Mucosa of rectum (tissue), 2 donors: ENCODE data around the gene MIXL1.
"Not testable (repeated sequence)": the region's sequence is repeated elsewhere in the genome, so short reads cannot be mapped to it uniquely, and the experiment has no call there.

Experiments used
- H3K27ac ChIP-seq, 2 donors: one replicate each; pipeline ENCODE4 v1.7.0; 2013; ENCODE audit warnings: inconsistent platforms in 2 of 2, low read depth in 2 of 2, low read length in 2 of 2
- H3K27me3 ChIP-seq, 2 donors: one replicate each; pipeline ENCODE4 v1.7.0; 2013; ENCODE audit warnings: low read length in 2 of 2; ENCODE audit not compliant: control insufficient read depth in 2 of 2, insufficient read depth in 2 of 2
- H3K36me3 ChIP-seq, 2 donors: one replicate each; pipeline ENCODE4 v1.7.0; 2013; ENCODE audit warnings: low read length in 2 of 2; ENCODE audit not compliant: control insufficient read depth in 2 of 2, insufficient read depth in 2 of 2
- H3K4me1 ChIP-seq, 2 donors: one replicate each; pipeline ENCODE4 v1.7.0; 2013; ENCODE audit warnings: low read length in 2 of 2, mild to moderate bottlenecking in 1 of 2; ENCODE audit not compliant: control insufficient read depth in 2 of 2, insufficient read depth in 2 of 2
- H3K4me3 ChIP-seq, 2 donors: one replicate each; pipeline ENCODE4 v1.7.0; 2013; ENCODE audit warnings: low read length in 2 of 2
- H3K9ac ChIP-seq, 2 donors: one replicate each; pipeline ENCODE4 v1.7.0; 2013; ENCODE audit warnings: low read length in 2 of 2, low read depth in 1 of 2, mild to moderate bottlenecking in 1 of 2
- H3K9me3 ChIP-seq, 2 donors: one replicate each; pipeline ENCODE4 v1.7.0; 2013; ENCODE audit warnings: low read length in 2 of 2; ENCODE audit not compliant: control insufficient read depth in 2 of 2
- donor health status: healthy.
- donor health status: Normal muscosa, but diverticular disease.

The MIXL1 gene

DNA sequence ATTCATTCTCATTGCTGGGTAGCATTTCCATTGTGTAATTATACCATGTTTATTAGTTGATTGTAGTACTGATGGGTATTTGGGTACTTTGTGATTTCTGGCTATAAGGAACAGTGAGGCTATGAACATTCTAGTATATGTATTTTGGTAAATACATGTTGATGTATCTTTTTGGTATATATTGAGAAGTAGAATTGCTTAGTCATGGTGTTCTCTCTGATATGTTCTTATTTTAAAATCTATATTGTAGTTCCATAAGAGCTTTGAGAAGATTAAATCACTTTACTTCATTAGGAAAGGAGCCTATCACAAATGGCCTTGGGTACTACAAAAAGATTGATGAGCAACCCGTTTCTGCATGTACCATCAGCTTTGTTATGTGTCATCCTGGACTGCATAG is 13.4 kb downstream of the MIXL1 start:
- H3K9ac ChIP-seq: no peak overlapping the region

DNA sequence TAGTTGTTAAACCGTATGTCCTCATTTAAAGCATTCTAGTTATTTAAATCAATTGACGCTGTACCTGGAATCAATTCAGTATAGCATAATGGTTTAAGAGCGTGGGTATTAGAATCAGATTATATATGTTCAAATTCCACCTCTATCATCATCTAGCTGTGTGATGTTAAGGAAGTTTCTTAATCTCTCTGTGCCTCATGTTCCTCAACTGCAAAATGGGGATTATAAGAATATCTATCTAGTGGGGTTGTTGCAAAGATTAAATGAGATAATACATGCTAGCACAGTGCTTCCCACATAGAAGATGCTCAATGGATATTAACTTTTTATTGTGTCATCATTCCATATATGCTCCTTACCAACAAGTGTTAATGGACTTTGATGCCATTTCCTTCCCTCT is 16.0 kb downstream of the MIXL1 start:
- Histone ChIP-seq H3K27ac (no peak overlapping the region), H3K27me3 (no peaks in the 10 kb centered on the region), H3K4me3 (no peak overlapping the region), H3K4me1 (no peaks in the 10 kb centered on the region), H3K36me3 (peaks cover 0 to 4% of the 10 kb centered on the region in 2 donors), H3K9ac (no peak overlapping the region), H3K9me3 (no peaks in the 10 kb centered on the region)

More for the DNA sequence above, 13.4 kb downstream of the MIXL1 start:
- Histone ChIP-seq H3K4me1 (no peaks in the 10 kb centered on the region), H3K9me3 (no peaks in the 10 kb centered on the region), H3K27me3 (no peaks in the 10 kb centered on the region), H3K4me3 (no peak overlapping the region), H3K36me3 (peaks cover 0 to 4% of the 10 kb centered on the region in 2 donors), H3K27ac (no peak overlapping the region)

DNA sequence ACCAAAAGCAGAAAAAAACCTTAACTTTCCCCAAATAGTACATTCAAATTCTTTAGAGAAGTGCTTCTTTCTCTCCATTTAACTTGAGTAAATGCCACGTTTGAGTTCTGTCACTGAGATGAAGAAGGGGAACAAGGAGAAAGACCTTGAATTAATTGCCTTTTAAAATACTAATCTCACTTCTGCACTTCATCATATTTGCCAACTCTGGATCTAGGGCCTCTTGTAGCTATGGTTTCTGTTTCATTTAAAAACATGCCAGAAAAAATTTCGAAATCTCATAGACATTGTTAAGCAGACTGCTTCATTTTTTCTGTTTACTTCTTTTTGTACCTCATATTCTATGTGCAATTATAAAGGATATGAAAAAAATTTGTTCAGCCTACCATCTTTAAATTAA is 24.6 kb downstream of the MIXL1 start:
- H3K36me3 ChIP-seq: peaks cover 0 to 6% of the 10 kb centered on the region in 2 donors
- no peak overlapping the region for H3K27ac ChIP-seq
- no peaks in the 10 kb centered on the region for H3K4me1 ChIP-seq

DNA sequence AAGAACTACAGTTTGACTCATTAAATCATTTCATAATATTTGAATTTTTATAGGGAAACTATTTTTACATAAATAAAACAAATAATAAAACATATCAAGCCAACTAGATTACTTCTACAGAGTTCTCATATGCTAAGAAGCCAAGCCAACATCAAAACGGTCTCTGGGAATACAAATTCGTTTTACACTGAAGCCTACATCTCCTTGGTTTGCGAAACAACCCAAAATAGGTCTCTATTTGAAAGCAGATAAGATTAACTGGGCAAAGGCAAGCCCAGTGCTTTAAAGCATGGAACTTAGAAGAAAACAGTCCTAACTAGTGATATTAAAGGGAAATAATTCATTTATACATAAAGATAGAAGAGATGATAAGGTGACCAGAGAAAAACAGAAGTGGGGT is 25.3 kb downstream of the MIXL1 start:
- H3K27me3 ChIP-seq: no peaks in the 10 kb centered on the region
- no peaks in the 10 kb centered on the region for H3K9me3 ChIP-seq
- peaks cover 0 to 6% of the 10 kb centered on the region in 2 donors for H3K36me3 ChIP-seq
- no peaks in the 10 kb centered on the region for H3K4me1 ChIP-seq
- H3K27ac ChIP-seq: no peak overlapping the region
- H3K4me3 ChIP-seq: no peak overlapping the region
- no peak overlapping the region for H3K9ac ChIP-seq

More for the DNA sequence above, 24.6 kb downstream of the MIXL1 start:
- Histone ChIP-seq H3K27me3 (no peaks in the 10 kb centered on the region), H3K4me3 (no peak overlapping the region), H3K9me3 (no peaks in the 10 kb centered on the region), H3K9ac (no peak overlapping the region)

DNA sequence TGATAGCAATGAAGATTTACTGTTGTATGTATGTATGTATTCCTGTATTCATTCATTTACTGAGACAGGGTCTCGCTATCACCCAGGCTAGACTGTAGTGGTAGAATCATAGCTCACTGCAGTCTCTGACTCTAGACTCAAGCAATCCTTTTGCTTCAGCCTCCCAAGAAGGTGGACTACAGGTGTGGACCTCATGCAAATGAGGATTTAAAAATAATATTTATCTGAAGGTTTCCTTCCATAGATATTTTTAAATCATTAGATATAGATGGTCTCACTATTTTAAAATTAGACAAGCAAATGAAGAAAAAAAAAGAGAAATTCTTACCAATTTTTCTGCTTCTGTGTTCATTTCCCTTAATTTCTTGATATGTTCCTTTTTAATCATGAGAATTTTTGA is 27.0 kb downstream of the MIXL1 start:
- H3K9ac ChIP-seq: no peak overlapping the region
- no peaks in the 10 kb centered on the region for H3K4me1 ChIP-seq
- H3K4me3 ChIP-seq: no peak overlapping the region
- H3K9me3 ChIP-seq: no peaks in the 10 kb centered on the region
- H3K27ac ChIP-seq: no peak overlapping the region
- H3K36me3 ChIP-seq: peaks cover 0 to 6% of the 10 kb centered on the region in 2 donors
- H3K27me3 ChIP-seq: no peaks in the 10 kb centered on the region

DNA sequence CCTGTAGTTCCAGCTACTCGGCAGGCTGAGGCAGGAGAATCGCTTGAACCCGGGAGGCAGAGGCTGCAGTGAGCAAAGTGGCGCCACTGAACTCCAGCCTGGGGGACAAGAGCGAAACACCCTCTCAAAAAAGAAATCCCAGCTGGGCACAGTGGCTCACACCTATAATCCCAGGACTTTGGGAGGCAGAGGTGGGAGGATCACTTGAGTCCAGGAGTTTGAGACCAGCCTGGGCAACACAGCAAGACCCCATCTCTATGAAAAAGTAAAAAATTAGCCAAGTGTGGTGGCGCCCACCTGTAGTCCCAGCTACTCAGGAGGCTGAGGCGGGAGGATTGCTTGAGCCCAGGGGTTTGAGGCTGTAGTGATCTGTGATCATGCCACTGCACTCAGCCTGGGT is 29.4 kb downstream of the MIXL1 start:
- H3K27ac ChIP-seq, H3K9me3 ChIP-seq, H3K4me1 ChIP-seq, H3K4me3 ChIP-seq, H3K36me3 ChIP-seq, H3K27me3 ChIP-seq, H3K9ac ChIP-seq: not testable (repeated sequence)

DNA sequence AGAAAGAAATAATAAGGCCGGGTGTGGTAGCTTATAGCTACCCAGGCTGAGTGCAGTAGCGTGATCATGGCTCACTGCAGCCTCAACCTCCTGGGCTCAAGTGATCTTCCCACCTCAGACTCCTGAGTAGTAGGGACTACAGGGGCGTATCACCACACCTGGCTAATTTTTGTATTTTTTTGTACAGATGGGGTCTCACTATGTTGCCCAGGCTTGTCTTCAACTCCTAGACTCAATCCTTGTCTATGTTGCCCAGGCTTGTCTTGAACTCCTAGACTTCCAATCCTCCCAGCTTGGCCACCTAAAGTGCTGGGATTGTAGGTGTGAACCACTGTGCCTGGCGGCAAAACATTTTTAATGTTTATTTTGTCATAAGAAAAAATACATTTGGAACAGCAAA is 30.5 kb downstream of the MIXL1 start:
- no peak overlapping the region for H3K9ac ChIP-seq
- H3K36me3 ChIP-seq: peaks cover 0 to 3% of the 10 kb centered on the region in 2 donors
- H3K27me3 ChIP-seq: no peaks in the 10 kb centered on the region
- no peaks in the 10 kb centered on the region for H3K4me1 ChIP-seq
- no peak overlapping the region for H3K27ac ChIP-seq
- H3K9me3 ChIP-seq: no peaks in the 10 kb centered on the region
- no peak overlapping the region for H3K4me3 ChIP-seq

DNA sequence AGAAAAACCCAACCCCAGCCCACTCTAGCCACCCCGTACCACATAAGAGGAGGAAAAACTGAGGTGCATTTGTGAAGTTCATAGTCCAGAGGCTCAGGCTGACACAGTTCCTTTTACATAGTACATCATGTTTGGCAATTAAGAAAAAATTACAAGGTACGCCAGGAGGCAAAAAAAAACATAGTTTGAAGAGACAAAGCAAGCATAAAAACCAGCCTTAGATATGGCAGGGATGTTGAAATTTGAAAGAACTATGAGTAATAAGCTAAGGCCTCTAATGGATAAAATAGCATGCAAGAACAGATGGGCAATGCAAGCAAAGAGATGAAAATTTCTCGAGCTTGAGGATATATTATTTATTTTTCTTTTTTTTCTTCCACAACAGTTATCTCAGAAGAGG is 31.9 kb downstream of the MIXL1 start:
- H3K27ac ChIP-seq: no peak overlapping the region

DNA sequence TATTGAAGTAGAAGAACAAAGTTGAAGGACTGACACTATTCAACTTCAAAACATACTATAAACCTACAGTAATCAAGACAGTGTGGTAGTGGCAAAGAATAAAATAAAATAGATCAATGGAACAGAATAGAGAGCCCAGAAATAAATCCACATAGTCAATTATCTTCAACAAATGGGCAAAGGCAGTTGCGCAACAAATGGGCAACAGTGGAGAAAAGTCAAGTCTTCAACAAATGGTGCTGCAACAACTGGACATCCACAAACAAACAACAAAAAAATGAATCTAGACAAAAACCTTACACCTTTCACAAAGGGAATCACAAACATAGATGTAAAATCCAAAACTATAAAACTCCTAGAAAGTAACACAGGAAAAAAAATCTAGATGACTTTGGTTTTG is 38.4 kb downstream of the MIXL1 start:
- Histone ChIP-seq H3K27ac (no peak overlapping the region), H3K36me3 (no peaks in the 10 kb centered on the region), H3K9ac (no peak overlapping the region), H3K4me3 (no peak overlapping the region), H3K27me3 (no peaks in the 10 kb centered on the region), H3K4me1 (no peaks in the 10 kb centered on the region), H3K9me3 (no peaks in the 10 kb centered on the region)

More for the DNA sequence above, 31.9 kb downstream of the MIXL1 start:
- Histone ChIP-seq H3K4me3 (no peak overlapping the region), H3K4me1 (no peaks in the 10 kb centered on the region), H3K27me3 (no peaks in the 10 kb centered on the region), H3K9ac (no peak overlapping the region), H3K36me3 (peaks cover 0 to under 1% of the 10 kb centered on the region in 2 donors), H3K9me3 (no peaks in the 10 kb centered on the region)

DNA sequence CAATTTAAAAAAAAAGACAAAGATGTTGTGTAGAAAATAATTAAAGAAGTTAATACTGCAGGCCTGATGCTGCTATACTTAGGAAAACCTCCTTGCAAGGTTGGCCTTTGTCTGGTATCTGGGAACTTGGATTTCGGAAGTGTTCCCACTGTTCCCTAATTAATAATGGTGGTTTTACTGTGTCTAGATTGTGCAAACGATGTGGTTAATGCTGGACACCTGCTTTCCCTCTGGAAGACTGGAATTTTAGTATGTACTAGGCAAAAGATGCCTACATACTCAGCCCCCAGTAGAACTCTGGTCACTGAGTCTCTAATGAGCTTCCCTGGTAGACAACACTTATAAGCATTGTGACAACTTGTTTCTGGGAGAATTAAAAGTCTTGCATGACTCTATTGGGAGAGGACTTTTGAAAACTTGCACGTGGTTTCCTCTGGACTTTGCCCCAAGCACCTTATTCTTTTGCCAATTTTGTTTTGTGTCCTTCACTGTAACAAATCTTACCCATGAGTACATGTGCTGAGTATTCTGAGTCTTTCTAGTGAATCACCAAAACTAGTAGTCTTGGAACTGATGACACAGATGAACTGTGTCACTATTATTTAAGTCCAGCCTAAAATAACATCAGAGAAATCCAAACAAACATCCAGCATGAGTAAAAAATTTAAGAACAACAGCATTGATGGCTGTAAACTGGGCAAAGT is 45.1 kb downstream of the MIXL1 start:
- no peaks in the 10 kb centered on the region for H3K9me3 ChIP-seq
- H3K4me1 ChIP-seq: no peaks in the 10 kb centered on the region
- no peak overlapping the region for H3K27ac ChIP-seq
- no peak overlapping the region for H3K9ac ChIP-seq
- no peaks in the 10 kb centered on the region for H3K27me3 ChIP-seq
- no peaks in the 10 kb centered on the region for H3K36me3 ChIP-seq
- no peak overlapping the region for H3K4me3 ChIP-seq
